ENCODE results near the gene FAM171A1. TPM values are rescaled to one million over a fixed set of nuclear protein-coding genes. Genes with fewer than 3 reads are reported as not detected.

Gene FAM171A1
- total RNA-seq, 2 donors from 2014 or later = 36.5 to 39.0 TPM

DNA sequence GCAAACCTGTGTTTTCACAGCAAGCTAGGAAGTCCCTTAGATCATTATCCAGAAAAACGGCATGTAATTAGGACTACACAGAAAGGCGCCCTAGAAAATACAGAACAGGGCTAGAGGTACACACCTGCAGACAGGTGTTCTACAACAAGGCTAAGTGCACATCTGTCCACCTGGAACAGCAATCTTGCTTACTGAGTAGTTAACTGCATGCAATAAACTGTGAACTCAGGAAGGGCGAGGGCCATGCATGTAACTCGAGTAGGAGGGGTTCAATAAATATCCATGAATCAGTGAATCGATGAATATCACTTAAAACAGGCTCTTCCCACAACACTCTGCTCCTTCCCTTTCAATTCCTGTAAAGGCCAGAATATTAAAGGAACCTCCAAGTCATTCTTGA, 22.0 kb downstream of the FAM171A1 start:
- no peaks in the 10 kb centered on the region for H3K4me1 ChIP-seq (ENCODE audit: control insufficient read depth, insufficient read depth, low read length)
- Mint-ChIP-seq H3K36me3 (ENCODE audit: low read depth) (no peaks in the 10 kb centered on the region), H3K4me3 (no peak overlapping the region), H3K9me3 (no peaks in the 10 kb centered on the region), H3K4me1 (peaks cover 23% of the 10 kb centered on the region), H3K27ac (no peak overlapping the region), H3K27me3 (ENCODE audit: insufficient read depth) (no peaks in the 10 kb centered on the region)
- H3K9ac ChIP-seq (ENCODE audit: extremely low read depth, low read length, poor library complexity, severe bottlenecking) = no peak overlapping the region
- no peak overlapping the region for H3K4me3 ChIP-seq (ENCODE audit: low read length)
- H3K36me3 ChIP-seq (ENCODE audit: control insufficient read depth, insufficient read depth, low read length) = no peaks in the 10 kb centered on the region
- no peaks in the 10 kb centered on the region for H3K27me3 ChIP-seq (ENCODE audit: control insufficient read depth, insufficient read depth, low read length, poor library complexity, severe bottlenecking)
- H3K9me3 ChIP-seq (ENCODE audit: control insufficient read depth, low read length) = no peaks in the 10 kb centered on the region
- 93 to 94% methylated on average over 4 to 5 of the region's 5 CpGs for WGBS, 2 experiments (ENCODE audit: insufficient coverage in 1 of 2, insufficient read length in 1 of 2)
- TF ChIP-seq CTCF (conservative IDR thresholded peaks at IDR 0.05) = no peak
- no peak for DNase-seq
- H3K27ac ChIP-seq (ENCODE audit: low read depth, low read length) = no peak overlapping the region

- H3K9me3 Mint-ChIP-seq = no peaks in the 10 kb centered on the region
- H3K4me1 ChIP-seq (ENCODE audit: control insufficient read depth, insufficient read depth, low read length) = no peaks in the 10 kb centered on the region
- no peak overlapping the region for H3K27ac Mint-ChIP-seq
- no peak overlapping the region for H3K4me3 ChIP-seq (ENCODE audit: low read length)
- H3K27ac ChIP-seq (ENCODE audit: low read depth, low read length) = no peak overlapping the region
- WGBS, 2 experiments (ENCODE audit: insufficient coverage in 1 of 2, insufficient read length in 1 of 2) = 87 to 90% methylated on average over 8 of the region's 8 CpGs
- no peak overlapping the region for H3K4me3 Mint-ChIP-seq
- no peak overlapping the region for H3K9ac ChIP-seq (ENCODE audit: extremely low read depth, low read length, poor library complexity, severe bottlenecking)
- no peaks in the 10 kb centered on the region for H3K36me3 ChIP-seq (ENCODE audit: control insufficient read depth, insufficient read depth, low read length)
- H3K27me3 Mint-ChIP-seq (ENCODE audit: insufficient read depth) = no peaks in the 10 kb centered on the region
- no peak for TF ChIP-seq CTCF (conservative IDR thresholded peaks at IDR 0.05)
- no peak for DNase-seq
- peaks cover 21% of the 10 kb centered on the region for H3K4me1 Mint-ChIP-seq
- no peaks in the 10 kb centered on the region for H3K27me3 ChIP-seq (ENCODE audit: control insufficient read depth, insufficient read depth, low read length, poor library complexity, severe bottlenecking)
- H3K36me3 Mint-ChIP-seq (ENCODE audit: low read depth) = no peaks in the 10 kb centered on the region
- H3K9me3 ChIP-seq (ENCODE audit: control insufficient read depth, low read length) = no peaks in the 10 kb centered on the region
Measured at GRCh38 chr10:15348579-15348978, 22.5 kb downstream of the FAM171A1 start.

DNA sequence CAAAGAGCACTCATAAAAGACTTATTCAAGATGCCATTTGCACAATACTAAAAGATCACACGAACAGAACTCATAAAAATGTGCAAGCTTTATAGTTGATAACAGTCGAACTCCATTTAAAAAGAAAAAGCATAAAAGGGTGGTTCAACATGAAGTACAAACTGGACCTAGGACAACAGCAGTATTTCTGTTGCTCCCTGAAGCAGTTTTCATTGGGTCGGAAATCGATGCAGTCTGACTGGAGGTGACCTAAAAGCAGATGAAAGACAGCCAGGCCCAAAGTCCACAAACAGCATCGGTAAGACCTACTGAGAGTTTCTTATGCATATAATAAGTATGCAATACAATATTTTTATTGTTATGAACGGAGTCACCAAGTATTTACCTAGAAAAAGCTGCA, 23.9 kb downstream of the FAM171A1 start:
- H3K9me3 Mint-ChIP-seq = no peaks in the 10 kb centered on the region
- TF ChIP-seq CTCF (conservative IDR thresholded peaks at IDR 0.05) = no peak

More for the DNA sequence above, 23.9 kb downstream of the FAM171A1 start:
- H3K27ac ChIP-seq (ENCODE audit: low read depth, low read length) = no peak overlapping the region
- no peak overlapping the region for H3K9ac ChIP-seq (ENCODE audit: extremely low read depth, low read length, poor library complexity, severe bottlenecking)
- Mint-ChIP-seq H3K4me1 (peaks cover 18% of the 10 kb centered on the region), H3K27me3 (ENCODE audit: insufficient read depth) (no peaks in the 10 kb centered on the region), H3K4me3 (no peak overlapping the region), H3K36me3 (ENCODE audit: low read depth) (no peaks in the 10 kb centered on the region), H3K27ac (no peak overlapping the region)
- no peaks in the 10 kb centered on the region for H3K9me3 ChIP-seq (ENCODE audit: control insufficient read depth, low read length)
- H3K4me1 ChIP-seq (ENCODE audit: control insufficient read depth, insufficient read depth, low read length) = no peaks in the 10 kb centered on the region
- H3K36me3 ChIP-seq (ENCODE audit: control insufficient read depth, insufficient read depth, low read length) = no peaks in the 10 kb centered on the region
- no peaks in the 10 kb centered on the region for H3K27me3 ChIP-seq (ENCODE audit: control insufficient read depth, insufficient read depth, low read length, poor library complexity, severe bottlenecking)
- 74 to 90% methylated on average over 3 to 5 of the region's 6 CpGs for WGBS, 2 experiments (ENCODE audit: insufficient coverage in 1 of 2, insufficient read length in 1 of 2)
- DNase-seq = no peak
- H3K4me3 ChIP-seq (ENCODE audit: low read length) = no peak overlapping the region
